Measurements from ENCODE around the gene SNX25.

DNA sequence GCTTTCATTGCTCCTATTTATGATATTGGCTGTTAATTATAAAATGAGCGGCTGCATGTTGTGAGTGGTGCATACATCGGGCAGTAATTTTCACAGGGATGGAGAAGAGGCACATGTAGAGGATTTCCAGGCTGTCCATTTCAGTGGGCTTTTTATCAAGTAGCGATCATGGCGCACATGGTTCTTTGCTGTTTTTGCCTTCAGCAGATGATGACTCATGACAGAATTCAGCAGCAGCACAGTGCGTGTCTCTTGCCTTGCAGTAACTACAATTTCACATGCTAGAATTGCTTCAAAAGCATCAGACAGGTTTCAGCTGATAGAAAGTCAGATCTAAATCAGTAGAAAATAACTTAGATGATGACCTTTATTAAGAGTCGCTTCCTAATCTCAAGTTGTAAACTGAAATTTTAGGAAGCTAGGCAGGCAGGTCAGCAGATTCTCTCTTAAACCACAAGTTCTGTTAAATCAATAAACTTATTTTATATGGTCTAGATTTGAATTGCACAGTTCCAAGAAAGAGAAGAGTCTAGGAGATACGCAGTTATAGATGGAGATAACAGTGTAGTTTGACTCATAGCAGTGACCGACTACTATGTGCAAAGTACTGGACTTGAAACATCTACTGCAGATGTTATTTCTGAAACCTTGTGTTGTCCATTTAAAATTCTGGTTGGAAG lies 150.5 kb downstream of the SNX25 start:
- TF ChIP-seq, protein P1, sequence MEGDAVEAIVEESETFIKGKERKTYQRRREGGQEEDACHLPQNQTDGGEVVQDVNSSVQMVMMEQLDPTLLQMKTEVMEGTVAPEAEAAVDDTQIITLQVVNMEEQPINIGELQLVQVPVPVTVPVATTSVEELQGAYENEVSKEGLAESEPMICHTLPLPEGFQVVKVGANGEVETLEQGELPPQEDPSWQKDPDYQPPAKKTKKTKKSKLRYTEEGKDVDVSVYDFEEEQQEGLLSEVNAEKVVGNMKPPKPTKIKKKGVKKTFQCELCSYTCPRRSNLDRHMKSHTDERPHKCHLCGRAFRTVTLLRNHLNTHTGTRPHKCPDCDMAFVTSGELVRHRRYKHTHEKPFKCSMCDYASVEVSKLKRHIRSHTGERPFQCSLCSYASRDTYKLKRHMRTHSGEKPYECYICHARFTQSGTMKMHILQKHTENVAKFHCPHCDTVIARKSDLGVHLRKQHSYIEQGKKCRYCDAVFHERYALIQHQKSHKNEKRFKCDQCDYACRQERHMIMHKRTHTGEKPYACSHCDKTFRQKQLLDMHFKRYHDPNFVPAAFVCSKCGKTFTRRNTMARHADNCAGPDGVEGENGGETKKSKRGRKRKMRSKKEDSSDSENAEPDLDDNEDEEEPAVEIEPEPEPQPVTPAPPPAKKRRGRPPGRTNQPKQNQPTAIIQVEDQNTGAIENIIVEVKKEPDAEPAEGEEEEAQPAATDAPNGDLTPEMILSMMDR (IDR thresholded peaks at IDR 0.05 in 8 of 11, conservative IDR thresholded peaks at IDR 0.05 in 3 of 11): no peak
- no peak for TF ChIP-seq POLR2AphosphoS5 (IDR thresholded peaks at IDR 0.05)
